Body of pancreas (tissue), 4 donors: ENCODE measurements around the gene ACSS2. TPM values are rescaled to one million over a fixed set of nuclear protein-coding genes. Genes with fewer than 3 reads are reported as not detected.

ENCODE experiments used
- ATAC-seq: fragments of 150-250 bp; one replicate; pipeline ENCODE4 v1.9.1; 2016
- DNase-seq, 4 donors: peaks; one replicate each; pipeline ENCODE4 v3.0.0-alpha.2; 2019
- H3K27ac ChIP-seq, 4 donors: fragments of 200-600 bp; sonication (generic); 1 replicate in 3 of 4; 2 replicates in 1 of 4; pipeline versions ENCODE4 v1.5.1 to v1.6.1; 2016 to 2019; ENCODE audit warnings: mild to moderate bottlenecking in 1 of 4, mixed read lengths in 1 of 4, moderate library complexity in 1 of 4
- H3K27me3 ChIP-seq, 2 donors: fragments of 200-600 bp; sonication (generic); one replicate each; pipeline ENCODE4 v1.6.0; 2016; ENCODE audit warnings: mild to moderate bottlenecking in 1 of 2
- H3K36me3 ChIP-seq, 2 donors: fragments of 200-600 bp; sonication (generic); replicated peaks in 1 of 2; 2 replicates each; pipeline ENCODE4 v1.5.1; 2016; ENCODE audit warnings: low read depth in 2 of 2; ENCODE audit not compliant: insufficient read depth in 1 of 2
- H3K4me1 ChIP-seq: fragments of 200-600 bp; sonication (generic); one replicate; pipeline ENCODE4 v1.6.0; 2016
- H3K4me3 ChIP-seq, 2 donors: fragments of 200-600 bp; sonication (generic); 1 replicate in 1 of 2; 2 replicates in 1 of 2; pipeline ENCODE4 v1.5.1; 2016 to 2019
- H3K9me3 ChIP-seq, 3 donors: fragments of 200-600 bp; sonication (generic); 1 replicate in 2 of 3; 2 replicates in 1 of 3; pipeline ENCODE4 v1.5.1; 2016
- POLR2A ChIP-seq, 3 donors: fragments of 450-650 bp; IDR thresholded peaks; one replicate each; pipeline ENCODE4 v1.6.1; 2016; ENCODE audit warnings: antibody characterized with exemption in 3 of 3, mild to moderate bottlenecking in 2 of 3
- WGBS, 2 donors: methylation state at CpG; one replicate each; pipeline ENCODE4 v1.1.5; 2017; 5-methylcytosine and 5-hydroxymethylcytosine counted together
- intact Hi-C: fragments of 100-400 bp; cut with DNase I; formaldehyde crosslinking; loops from one replicate; pipeline ENCODE4 v1.15.1; 2023
- total RNA-seq, 2 donors: library from RNA; depleted of rRNA; stranded (reverse); fragments of >200 nt; gene quantifications; one replicate each; pipeline ENCODE4 v1.1.0, GENCODE V29; 2016
- TF ChIP-seq, protein P1 (sequence below), 7 experiments: fragments of 450-650 bp in 4 of 7; fragments of 200-600 bp in 3 of 7; sonication (generic) in 3 of 7; IDR thresholded peaks; one replicate each; pipeline ENCODE4 v1.5.1; 2016 to 2019; ENCODE audit warnings: antibody characterized with exemption in 7 of 7

ACSS2 gene
- total RNA-seq, 2 donors from 2014 or later = 33.9 to 78.1 TPM

DNA sequence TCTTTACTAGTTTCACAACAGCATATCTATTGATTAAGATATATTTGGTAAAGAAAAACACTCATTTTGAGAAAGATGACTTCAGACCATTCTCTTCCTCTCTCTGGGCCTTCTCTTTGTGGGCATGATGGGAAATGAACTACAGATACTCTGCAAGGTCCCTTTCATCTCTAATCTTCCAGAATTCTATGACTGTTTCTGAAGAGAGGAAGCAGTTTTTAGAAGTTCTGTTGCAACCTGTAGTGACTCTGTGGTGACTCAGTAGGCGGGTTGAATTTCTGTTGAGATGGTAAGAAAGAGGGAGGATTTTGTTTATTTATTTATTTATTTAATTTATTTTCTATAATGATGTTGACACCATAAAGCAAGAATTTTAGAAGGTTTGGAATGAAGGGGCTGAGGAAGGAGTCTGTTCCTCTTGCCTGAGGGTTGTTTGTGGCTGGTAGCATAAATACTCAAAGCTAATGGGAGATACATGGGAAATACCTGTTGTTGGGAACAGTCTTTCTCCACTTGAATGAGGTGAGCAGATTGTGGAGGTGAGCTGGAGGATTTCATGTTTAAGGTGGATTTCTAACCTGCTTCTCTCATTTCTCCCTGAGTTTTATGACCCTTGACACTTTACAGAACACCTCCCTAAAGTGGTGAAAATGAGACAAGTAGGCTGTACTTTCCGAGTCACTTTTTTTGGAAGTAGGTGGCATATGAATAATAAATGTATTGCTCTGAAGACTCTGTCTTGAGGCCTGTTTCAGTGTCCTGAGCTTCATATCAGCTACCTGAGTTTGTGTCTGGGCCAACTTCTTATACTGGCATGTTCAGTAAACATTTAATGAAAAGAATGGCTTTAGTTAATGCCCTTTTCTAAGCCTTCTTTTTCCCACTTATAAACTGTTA lies 15.0 kb downstream of the ACSS2 start:
- no peaks in the 10 kb centered on the region for H3K36me3 ChIP-seq
- WGBS, 2 donors = 67 to 88% methylated on average over 2 of the region's 2 CpGs
- H3K27ac ChIP-seq = no peak overlapping the region
- TF ChIP-seq, protein P1, sequence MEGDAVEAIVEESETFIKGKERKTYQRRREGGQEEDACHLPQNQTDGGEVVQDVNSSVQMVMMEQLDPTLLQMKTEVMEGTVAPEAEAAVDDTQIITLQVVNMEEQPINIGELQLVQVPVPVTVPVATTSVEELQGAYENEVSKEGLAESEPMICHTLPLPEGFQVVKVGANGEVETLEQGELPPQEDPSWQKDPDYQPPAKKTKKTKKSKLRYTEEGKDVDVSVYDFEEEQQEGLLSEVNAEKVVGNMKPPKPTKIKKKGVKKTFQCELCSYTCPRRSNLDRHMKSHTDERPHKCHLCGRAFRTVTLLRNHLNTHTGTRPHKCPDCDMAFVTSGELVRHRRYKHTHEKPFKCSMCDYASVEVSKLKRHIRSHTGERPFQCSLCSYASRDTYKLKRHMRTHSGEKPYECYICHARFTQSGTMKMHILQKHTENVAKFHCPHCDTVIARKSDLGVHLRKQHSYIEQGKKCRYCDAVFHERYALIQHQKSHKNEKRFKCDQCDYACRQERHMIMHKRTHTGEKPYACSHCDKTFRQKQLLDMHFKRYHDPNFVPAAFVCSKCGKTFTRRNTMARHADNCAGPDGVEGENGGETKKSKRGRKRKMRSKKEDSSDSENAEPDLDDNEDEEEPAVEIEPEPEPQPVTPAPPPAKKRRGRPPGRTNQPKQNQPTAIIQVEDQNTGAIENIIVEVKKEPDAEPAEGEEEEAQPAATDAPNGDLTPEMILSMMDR (IDR thresholded peaks at IDR 0.05) = no peak
- no peak for TF ChIP-seq POLR2A (IDR thresholded peaks at IDR 0.05)
- H3K27me3 ChIP-seq = no peaks in the 10 kb centered on the region
- no peaks in the 10 kb centered on the region for H3K9me3 ChIP-seq
- H3K4me3 ChIP-seq = no peak overlapping the region
- ATAC-seq = no peak
- H3K4me1 ChIP-seq = peaks cover 23% of the 10 kb centered on the region
- DNase-seq = no peak
- intact Hi-C loops = no loop called here

DNA sequence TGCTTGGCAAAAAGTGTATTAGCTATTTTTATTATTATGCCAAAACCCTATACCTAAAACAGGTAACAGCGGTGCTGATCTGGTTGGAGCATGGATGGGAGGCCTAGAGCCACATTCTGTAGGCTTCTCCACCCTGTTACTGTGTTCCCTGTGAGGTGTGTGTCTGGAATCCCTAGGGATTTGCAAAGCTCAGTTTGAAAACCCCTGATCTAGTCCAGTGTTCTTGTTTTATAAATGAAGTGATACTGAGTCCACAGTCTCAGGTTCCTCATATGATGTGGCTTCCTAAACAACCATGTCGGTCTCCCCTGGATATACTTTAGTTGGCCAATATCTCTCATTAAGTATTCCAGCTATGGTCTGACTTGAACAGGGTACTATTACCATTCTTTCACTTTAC lies 16.3 kb downstream of the ACSS2 start:
- no peak for ATAC-seq

DNA sequence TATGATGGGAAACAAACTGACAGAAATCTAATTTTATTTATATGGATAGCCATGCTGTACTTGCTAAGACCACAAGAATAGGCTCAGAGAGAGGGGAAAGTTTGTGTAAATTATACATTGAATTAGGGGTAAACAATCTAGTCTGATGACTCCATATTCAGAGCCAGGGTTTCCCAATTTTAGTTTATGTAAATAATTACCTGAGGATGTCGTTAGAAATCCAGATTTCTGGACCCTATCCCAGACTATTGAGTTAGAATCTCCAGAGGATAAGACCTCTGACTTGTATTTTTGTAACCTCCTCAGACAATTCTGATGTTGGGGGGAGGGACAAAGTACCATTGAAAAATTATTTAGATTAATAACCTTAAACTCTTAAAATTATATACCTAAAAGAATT lies 18.3 kb downstream of the ACSS2 start:
- no peaks in the 10 kb centered on the region for H3K36me3 ChIP-seq
- no peak for DNase-seq
- no peak overlapping the region for H3K4me3 ChIP-seq
- intact Hi-C loops = no loop called here
- H3K27me3 ChIP-seq = no peaks in the 10 kb centered on the region
- WGBS, 2 donors = 7% methylated on average over 1 of the region's 1 CpG
- peaks cover 11% of the 10 kb centered on the region for H3K4me1 ChIP-seq
- TF ChIP-seq, protein P1 (IDR thresholded peaks at IDR 0.05) = no peak
- no peak for TF ChIP-seq POLR2A (IDR thresholded peaks at IDR 0.05)
- no peaks in the 10 kb centered on the region for H3K9me3 ChIP-seq
- no peak for ATAC-seq
- no peak overlapping the region for H3K27ac ChIP-seq

More for the DNA sequence above, 16.3 kb downstream of the ACSS2 start:
- TF ChIP-seq POLR2A (IDR thresholded peaks at IDR 0.05) = no peak
- TF ChIP-seq, protein P1 (IDR thresholded peaks at IDR 0.05) = no peak
- peaks cover 20% of the 10 kb centered on the region for H3K4me1 ChIP-seq
- no peak overlapping the region for H3K4me3 ChIP-seq
- WGBS, 2 donors = 84 to 89% methylated on average over 2 of the region's 2 CpGs
- H3K36me3 ChIP-seq = no peaks in the 10 kb centered on the region
- intact Hi-C loops = no loop called here
- H3K9me3 ChIP-seq = no peaks in the 10 kb centered on the region
- H3K27me3 ChIP-seq = no peaks in the 10 kb centered on the region
- DNase-seq = no peak
- H3K27ac ChIP-seq = no peak overlapping the region

DNA sequence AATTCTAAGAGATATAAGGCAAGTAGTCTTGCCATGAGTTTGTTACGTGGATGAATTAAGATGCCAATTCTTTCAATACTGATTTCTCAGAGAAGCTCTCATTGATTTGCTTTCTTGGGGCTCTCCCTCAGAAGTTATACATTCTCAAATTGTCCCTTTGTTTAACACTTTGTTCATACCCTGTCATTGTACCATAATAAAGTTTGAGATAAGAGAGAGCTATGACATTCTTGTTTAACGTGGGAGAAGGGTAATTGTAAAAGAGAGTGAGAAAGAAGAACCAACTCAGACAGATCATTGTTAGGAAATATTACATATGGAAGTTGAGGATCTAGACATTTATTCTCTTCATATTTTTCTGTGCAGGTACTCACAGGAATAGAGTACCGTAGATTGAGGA lies 19.1 kb downstream of the ACSS2 start:
- Histone ChIP-seq H3K9me3 (no peaks in the 10 kb centered on the region), H3K4me1 (peaks cover 11% of the 10 kb centered on the region), H3K27me3 (no peaks in the 10 kb centered on the region), H3K27ac (no peak overlapping the region), H3K36me3 (no peaks in the 10 kb centered on the region), H3K4me3 (no peak overlapping the region)
- no peak for TF ChIP-seq POLR2A (IDR thresholded peaks at IDR 0.05)
- TF ChIP-seq, protein P1 (IDR thresholded peaks at IDR 0.05) = no peak
- intact Hi-C loops = no loop called here
- ATAC-seq (no peak), DNase-seq (no peak)
- 68 to 70% methylated on average over 3 of the region's 3 CpGs for WGBS, 2 donors
